ENCODE results near the gene PRPF38A.
"Not testable (repeated sequence)": the region's sequence is repeated elsewhere in the genome, so short reads cannot be mapped to it uniquely, and the experiment has no call there.

Gene PRPF38A

DNA sequence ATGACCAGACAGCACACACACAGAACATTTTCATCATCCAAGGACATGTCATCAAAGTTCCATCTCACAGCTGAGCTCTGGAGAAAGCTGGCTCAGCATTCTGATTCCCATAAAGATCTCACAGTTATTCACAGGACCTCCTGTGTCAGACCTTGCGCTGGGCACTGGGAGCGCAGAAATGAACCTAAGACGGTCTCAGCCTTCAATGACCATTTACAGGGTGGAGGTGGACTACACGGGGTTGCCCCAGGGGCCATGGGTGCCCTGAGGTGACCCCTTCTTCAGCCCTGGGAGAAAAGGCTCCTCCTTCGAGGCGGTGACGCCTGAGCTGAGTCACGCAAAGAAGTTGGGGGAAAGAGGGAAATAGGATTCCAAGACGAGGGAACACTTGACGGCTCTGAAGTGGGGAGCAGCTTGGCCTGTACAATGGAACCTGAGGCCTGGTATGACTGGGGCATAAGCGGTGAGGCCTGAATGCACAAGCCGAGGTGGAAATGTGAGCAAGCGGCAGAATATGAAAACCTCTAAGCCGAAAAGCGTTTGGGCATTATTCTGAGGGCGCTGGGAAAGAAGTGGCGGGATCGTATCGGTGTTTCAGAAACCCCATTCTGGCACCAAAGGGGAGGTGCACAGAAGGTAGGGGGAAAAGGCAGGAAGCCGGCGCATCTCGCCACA, 39.2 kb upstream of the PRPF38A start:
- H3K36me3 ChIP-seq (ENCODE audit: insufficient read depth, low read length) = peaks cover 34% of the 10 kb centered on the region
- no peaks in the 10 kb centered on the region for H3K27me3 ChIP-seq (ENCODE audit: insufficient read depth, low read length)
- H3K4me1 ChIP-seq (ENCODE audit: insufficient read depth, low read length) = peaks cover 8% of the 10 kb centered on the region
- H3K4me3 ChIP-seq (ENCODE audit: low read length) = peak overlapping the region; percentile 89
- H3K9me3 ChIP-seq (ENCODE audit: insufficient read depth, low read depth, low read length) = no peaks in the 10 kb centered on the region
- peak overlapping the region; percentile 82 for H3K9ac ChIP-seq (ENCODE audit: low read depth, low read length)
- 12% methylated on average over 22 of the region's 22 CpGs for WGBS
- H3K27ac ChIP-seq (ENCODE audit: low read depth, low read length) = peak overlapping the region; percentile 92

DNA sequence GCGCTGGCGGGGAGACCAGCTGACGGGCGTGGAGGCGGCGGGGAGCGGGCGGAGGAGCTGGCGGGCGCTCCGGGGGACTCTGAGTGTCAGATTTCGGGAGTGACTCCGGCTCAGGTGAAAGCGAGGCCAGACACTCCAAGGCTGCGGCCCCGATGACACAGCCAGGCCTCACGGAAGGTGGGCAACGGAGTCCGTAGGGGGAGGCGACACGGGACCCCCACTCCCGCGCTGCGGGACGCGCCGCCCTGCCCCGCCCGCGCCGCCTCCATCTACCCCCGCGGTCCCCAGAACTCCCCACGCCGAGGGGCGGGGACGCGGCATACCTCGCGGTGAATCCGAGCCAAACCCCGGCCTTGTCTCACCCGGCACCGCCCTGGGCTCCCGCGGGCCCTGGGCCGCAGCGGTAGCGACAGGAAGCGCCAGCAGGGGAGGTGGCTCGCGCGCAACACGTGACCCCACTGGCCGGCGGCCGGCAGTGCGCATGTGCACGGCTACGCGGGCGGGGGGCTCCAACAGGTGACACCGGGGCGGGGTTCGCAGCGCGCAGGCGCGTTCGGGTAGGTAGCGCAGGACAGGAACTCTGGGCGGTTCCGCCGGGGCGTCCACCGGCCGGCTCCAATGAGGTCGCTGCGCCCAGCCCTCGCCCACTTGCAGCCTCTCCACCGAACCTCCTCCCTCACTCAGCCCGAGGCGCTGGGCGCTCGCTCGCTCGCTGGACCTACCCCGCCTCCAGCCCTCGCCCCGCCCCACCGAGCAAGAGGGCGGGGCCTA, 38.5 kb upstream of the PRPF38A start, which contains the start of gene CC2D1B:
TSS of gene CC2D1B (minus strand) at position 460 of the 771 bp plus-strand sequence. CDS start 1,585 bp downstream, outside the sequence.
- Histone ChIP-seq H3K27ac (ENCODE audit: low read depth, low read length) (peak within 1 kb of the TSS; percentile 92), H3K4me3 (ENCODE audit: low read length) (peak within 1 kb of the TSS; percentile 89)
- under 1% methylated on average over 92 of the region's 92 CpGs for WGBS

DNA sequence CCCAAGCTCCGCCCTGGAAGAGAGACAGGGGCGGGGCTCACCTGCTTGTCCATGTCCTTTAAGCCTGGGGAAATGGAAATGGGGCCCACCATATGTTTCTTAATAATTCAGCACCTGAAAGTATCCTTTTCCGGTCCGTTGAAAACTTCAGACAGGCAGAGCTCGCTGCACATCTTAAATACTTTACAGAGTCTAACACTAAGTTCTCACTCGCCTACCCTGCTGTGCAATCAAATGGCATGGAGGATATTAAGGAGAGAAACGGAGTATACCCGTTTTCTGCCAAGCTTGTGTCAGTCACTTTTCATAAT, 37.9 kb upstream of the PRPF38A start:
- Histone ChIP-seq H3K9me3 (ENCODE audit: insufficient read depth, low read depth, low read length) (no peaks in the 10 kb centered on the region), H3K9ac (ENCODE audit: low read depth, low read length) (no peak overlapping the region), H3K4me3 (ENCODE audit: low read length) (peak overlapping the region; percentile 89), H3K27ac (ENCODE audit: low read depth, low read length) (peak overlapping the region; percentile 92; the same call in 1 of the 2 replicates), H3K4me1 (ENCODE audit: insufficient read depth, low read length) (peaks cover 8% of the 10 kb centered on the region), H3K36me3 (ENCODE audit: insufficient read depth, low read length) (peaks cover 23% of the 10 kb centered on the region), H3K27me3 (ENCODE audit: insufficient read depth, low read length) (no peaks in the 10 kb centered on the region)
- 42% methylated on average over 8 of the region's 8 CpGs for WGBS

More for the DNA sequence above, 38.5 kb upstream of the PRPF38A start, which contains the start of gene CC2D1B:
- Histone ChIP-seq H3K9me3 (ENCODE audit: insufficient read depth, low read depth, low read length) (no peaks in the 10 kb centered on the region), H3K27me3 (ENCODE audit: insufficient read depth, low read length) (no peaks in the 10 kb centered on the region), H3K4me1 (ENCODE audit: insufficient read depth, low read length) (peaks cover 8% of the 10 kb centered on the region), H3K9ac (ENCODE audit: low read depth, low read length) (peak within 1 kb of the TSS; percentile 82), H3K36me3 (ENCODE audit: insufficient read depth, low read length) (peaks cover 27% of the 10 kb centered on the region)

DNA sequence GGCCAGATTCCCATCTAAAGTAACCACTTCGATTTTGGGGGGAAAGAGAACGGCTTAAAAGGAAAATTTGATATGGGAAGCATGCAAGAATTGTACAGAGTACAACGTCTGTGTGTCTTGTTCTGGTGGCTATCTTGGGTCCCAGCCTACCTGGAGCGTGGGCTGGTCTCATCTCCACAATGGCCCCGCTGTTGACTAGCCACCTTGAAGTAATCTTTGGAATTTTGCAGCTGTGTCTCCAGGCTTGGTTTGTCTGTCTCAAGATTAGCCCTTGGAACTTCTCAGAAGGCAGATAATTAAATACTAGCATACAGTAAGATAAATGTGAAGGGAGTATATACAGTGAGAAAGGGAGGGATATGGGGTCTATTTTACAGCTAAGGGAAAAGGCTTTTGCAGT, 37.1 kb upstream of the PRPF38A start:
- no peak overlapping the region for H3K27ac ChIP-seq (ENCODE audit: low read depth, low read length)
- 92% methylated on average over 5 of the region's 5 CpGs for WGBS
- H3K4me3 ChIP-seq (ENCODE audit: low read length) = no peak overlapping the region
- peaks cover 8% of the 10 kb centered on the region for H3K4me1 ChIP-seq (ENCODE audit: insufficient read depth, low read length)
- H3K27me3 ChIP-seq (ENCODE audit: insufficient read depth, low read length) = no peaks in the 10 kb centered on the region
- no peaks in the 10 kb centered on the region for H3K9me3 ChIP-seq (ENCODE audit: insufficient read depth, low read depth, low read length)
- no peak overlapping the region for H3K9ac ChIP-seq (ENCODE audit: low read depth, low read length)
- H3K36me3 ChIP-seq (ENCODE audit: insufficient read depth, low read length) = peaks cover 21% of the 10 kb centered on the region

DNA sequence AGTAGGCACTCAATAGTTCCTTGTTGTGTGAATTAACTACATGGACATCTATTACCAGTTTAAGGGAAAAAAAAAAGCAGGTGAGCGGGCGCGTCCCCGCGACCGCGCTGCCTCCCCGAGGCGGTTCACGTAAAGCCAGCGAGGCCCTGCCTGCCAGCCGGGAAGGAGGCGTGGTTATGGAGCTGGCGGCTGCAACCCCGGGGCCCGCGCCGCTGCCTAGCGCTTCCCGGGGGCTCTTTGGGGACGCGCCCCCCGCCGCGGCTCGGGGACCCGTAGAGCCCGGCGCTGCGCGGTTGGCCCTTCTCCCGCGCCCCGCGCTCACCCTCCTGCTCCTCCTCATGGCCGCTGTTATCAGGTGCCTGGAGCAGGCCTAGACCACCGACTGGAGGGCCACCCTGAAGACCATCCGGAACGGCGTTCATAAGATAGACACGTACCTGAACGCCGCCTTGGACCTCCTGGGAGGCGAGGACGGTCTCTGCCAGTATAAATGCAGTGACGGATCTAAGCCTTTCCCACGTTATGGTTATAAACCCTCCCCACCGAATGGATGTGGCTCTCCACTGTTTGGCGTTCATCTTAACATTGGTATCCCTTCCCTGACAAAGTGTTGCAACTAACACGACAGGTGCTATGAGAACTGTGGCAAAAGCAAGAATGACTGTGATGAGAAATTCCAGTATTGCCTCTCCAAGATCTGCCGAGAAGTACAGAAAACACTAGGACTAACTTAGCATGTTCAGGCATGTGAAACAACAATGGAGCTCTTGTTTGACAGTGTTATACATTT, 35.8 kb upstream of the PRPF38A start:
- WGBS = 5% methylated on average over 51 of the region's 51 CpGs
- H3K4me3 ChIP-seq (ENCODE audit: low read length) = peak overlapping the region; percentile 58
- peak overlapping the region; percentile 50 for H3K9ac ChIP-seq (ENCODE audit: low read depth, low read length)
- peaks cover 8% of the 10 kb centered on the region for H3K4me1 ChIP-seq (ENCODE audit: insufficient read depth, low read length)
- no peak overlapping the region for H3K27ac ChIP-seq (ENCODE audit: low read depth, low read length)
- H3K27me3 ChIP-seq (ENCODE audit: insufficient read depth, low read length) = no peaks in the 10 kb centered on the region
- no peaks in the 10 kb centered on the region for H3K9me3 ChIP-seq (ENCODE audit: insufficient read depth, low read depth, low read length)
- peaks cover 24% of the 10 kb centered on the region for H3K36me3 ChIP-seq (ENCODE audit: insufficient read depth, low read length)

DNA sequence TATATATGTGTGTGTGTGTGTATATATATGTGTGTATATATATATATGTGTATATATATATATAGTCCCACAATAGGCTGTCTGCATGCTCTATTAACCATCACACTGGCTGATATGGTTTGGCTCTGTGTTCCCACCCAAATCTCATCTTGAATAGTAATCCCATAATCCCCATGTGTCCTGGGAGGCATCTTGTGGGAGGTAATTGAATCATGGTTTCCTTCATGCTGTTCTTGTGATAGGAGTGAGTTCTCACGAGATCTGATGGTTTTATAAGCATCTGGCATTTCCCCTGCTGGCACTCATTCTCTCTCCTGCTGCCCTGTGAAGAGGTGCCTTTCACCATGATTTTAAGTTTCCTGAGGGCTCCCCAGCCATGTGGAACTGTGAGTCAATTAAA, 34.6 kb upstream of the PRPF38A start:
- H3K36me3 ChIP-seq (ENCODE audit: insufficient read depth, low read length) = peaks cover 33% of the 10 kb centered on the region
- H3K9ac ChIP-seq (ENCODE audit: low read depth, low read length); H3K4me1 ChIP-seq (ENCODE audit: insufficient read depth, low read length); H3K27me3 ChIP-seq (ENCODE audit: insufficient read depth, low read length); H3K4me3 ChIP-seq (ENCODE audit: low read length); H3K9me3 ChIP-seq (ENCODE audit: insufficient read depth, low read depth, low read length); H3K27ac ChIP-seq (ENCODE audit: low read depth, low read length): not testable (repeated sequence)
- WGBS = 64% methylated on average over 1 of the region's 1 CpG

DNA sequence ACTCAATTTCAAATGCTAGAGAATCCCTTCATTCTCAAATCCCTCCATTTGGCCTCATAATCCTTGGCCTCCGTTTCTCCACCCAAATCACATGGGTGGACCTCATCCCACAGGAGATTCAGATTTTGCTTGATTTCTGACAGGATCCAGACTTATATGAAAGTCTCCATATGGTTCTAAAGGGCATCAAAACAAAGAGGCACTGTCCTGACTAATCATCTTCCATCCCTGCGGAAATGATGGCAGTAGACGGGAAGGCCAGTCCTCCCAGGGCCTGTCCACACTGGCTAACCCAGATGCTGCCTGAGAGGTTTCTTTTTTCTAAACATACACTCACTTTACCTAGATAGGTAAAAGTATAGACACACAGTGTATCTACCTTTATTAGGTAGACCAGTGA, 19.0 kb upstream of the PRPF38A start:
- WGBS = 93% methylated on average over 3 of the region's 3 CpGs
- Histone ChIP-seq H3K36me3 (ENCODE audit: insufficient read depth, low read length) (peaks cover 99% of the 10 kb centered on the region), H3K4me1 (ENCODE audit: insufficient read depth, low read length) (no peaks in the 10 kb centered on the region), H3K27me3 (ENCODE audit: insufficient read depth, low read length) (no peaks in the 10 kb centered on the region), H3K9me3 (ENCODE audit: insufficient read depth, low read depth, low read length) (no peaks in the 10 kb centered on the region), H3K27ac (ENCODE audit: low read depth, low read length) (no peak overlapping the region), H3K4me3 (ENCODE audit: low read length) (no peak overlapping the region), H3K9ac (ENCODE audit: low read depth, low read length) (no peak overlapping the region)

DNA sequence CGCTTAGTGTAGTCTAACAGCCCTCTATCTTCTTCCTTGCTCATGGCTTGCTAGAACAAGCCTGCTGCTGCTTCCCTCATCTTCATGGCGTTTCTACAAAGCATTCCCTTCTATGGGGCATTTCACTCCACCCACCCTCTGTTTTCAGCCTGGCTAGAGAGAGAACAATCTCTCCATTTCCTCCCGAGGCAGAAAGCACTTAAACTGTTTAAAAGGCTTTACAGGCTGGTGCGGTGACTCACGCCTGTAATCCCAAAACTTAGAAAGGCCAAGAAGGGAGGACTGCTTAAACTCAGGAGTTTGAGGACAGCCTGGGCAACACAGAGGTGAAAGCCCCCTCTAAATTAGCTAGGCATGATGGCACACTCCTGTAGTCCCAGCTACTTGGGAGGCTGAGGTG, 17.9 kb upstream of the PRPF38A start:
- Histone ChIP-seq H3K27me3 (ENCODE audit: insufficient read depth, low read length) (no peaks in the 10 kb centered on the region), H3K4me3 (ENCODE audit: low read length) (no peak overlapping the region), H3K9ac (ENCODE audit: low read depth, low read length) (no peak overlapping the region), H3K4me1 (ENCODE audit: insufficient read depth, low read length) (no peaks in the 10 kb centered on the region), H3K9me3 (ENCODE audit: insufficient read depth, low read depth, low read length) (no peaks in the 10 kb centered on the region), H3K27ac (ENCODE audit: low read depth, low read length) (no peak overlapping the region), H3K36me3 (ENCODE audit: insufficient read depth, low read length) (peaks cover 95% of the 10 kb centered on the region)
- WGBS = 90% methylated on average over 5 of the region's 5 CpGs

DNA sequence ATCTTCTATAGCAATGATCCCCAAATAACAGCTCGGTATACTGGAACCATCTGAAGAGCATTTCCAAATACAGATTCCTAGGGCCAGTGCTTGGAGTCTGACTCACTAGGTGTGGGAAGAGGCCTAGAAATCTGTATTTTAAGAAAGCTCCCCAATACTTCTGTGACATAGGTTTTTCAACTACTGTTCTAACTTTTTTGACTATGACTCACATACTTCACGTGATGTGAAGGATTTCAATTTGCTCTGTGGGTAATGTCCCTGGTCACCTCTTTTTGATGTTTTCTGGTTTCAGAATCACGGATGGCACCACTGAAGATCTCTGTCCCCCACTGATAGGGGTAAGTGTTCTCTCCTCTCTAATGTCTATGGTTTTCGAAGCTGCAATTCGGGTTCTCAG, 11.2 kb upstream of the PRPF38A start:
- Histone ChIP-seq H3K4me3 (ENCODE audit: low read length) (no peak overlapping the region), H3K9ac (ENCODE audit: low read depth, low read length) (no peak overlapping the region), H3K4me1 (ENCODE audit: insufficient read depth, low read length) (no peaks in the 10 kb centered on the region), H3K36me3 (ENCODE audit: insufficient read depth, low read length) (peaks cover 91% of the 10 kb centered on the region), H3K27me3 (ENCODE audit: insufficient read depth, low read length) (no peaks in the 10 kb centered on the region), H3K27ac (ENCODE audit: low read depth, low read length) (no peak overlapping the region), H3K9me3 (ENCODE audit: insufficient read depth, low read depth, low read length) (no peaks in the 10 kb centered on the region)
- WGBS = 95% methylated on average over 5 of the region's 5 CpGs

DNA sequence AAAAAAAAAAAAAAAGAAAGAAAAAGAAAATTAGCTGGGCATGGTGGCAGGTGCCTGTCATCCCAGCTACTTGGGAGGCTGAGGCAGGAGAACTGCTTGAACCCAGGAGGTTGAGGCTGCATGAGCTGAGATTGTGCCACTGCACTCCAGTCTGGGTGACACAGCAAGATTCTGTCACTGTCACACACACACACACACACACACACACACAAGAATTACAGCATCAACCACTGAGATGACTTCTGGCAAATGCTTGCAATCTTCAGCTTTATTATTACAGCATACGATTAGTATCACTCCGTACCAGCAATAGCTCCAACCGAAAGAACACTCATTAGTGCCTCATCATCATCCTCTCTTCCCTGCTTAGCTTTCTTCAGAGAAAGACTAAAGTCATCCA, 4.8 kb upstream of the PRPF38A start:
- 96% methylated on average over 3 of the region's 3 CpGs for WGBS
- H3K36me3 ChIP-seq (ENCODE audit: insufficient read depth, low read length) = peaks cover 68% of the 10 kb centered on the region

DNA sequence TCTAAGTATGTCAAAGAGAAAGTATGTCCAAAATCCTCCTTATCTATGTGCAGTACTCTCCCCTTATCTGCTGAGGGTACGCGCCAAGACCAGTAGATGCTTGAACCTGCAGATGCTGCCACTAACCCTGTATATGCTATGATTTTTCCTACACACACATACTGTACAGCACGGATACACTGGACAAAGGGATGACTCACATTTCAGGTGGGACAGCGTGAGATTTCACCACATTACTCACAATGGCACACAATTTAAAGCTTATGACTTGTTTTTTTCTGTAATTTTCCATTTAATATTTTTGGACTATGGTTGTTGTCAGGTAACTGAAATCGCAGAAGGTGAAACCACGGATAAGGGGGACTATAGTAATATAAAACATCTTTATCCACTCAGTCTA, 4.3 kb upstream of the PRPF38A start:
- Histone ChIP-seq H3K27me3 (ENCODE audit: insufficient read depth, low read length) (no peaks in the 10 kb centered on the region), H3K36me3 (ENCODE audit: insufficient read depth, low read length) (peaks cover 63% of the 10 kb centered on the region), H3K9me3 (ENCODE audit: insufficient read depth, low read depth, low read length) (no peaks in the 10 kb centered on the region), H3K27ac (ENCODE audit: low read depth, low read length) (no peak overlapping the region), H3K9ac (ENCODE audit: low read depth, low read length) (no peak overlapping the region), H3K4me3 (ENCODE audit: low read length) (no peak overlapping the region), H3K4me1 (ENCODE audit: insufficient read depth, low read length) (peaks cover 6% of the 10 kb centered on the region; the same call in 1 of the 2 replicates)
- WGBS = 91% methylated on average over 5 of the region's 6 CpGs

More for the DNA sequence above, 4.8 kb upstream of the PRPF38A start:
- no peak overlapping the region for H3K9ac ChIP-seq (ENCODE audit: low read depth, low read length)
- H3K27me3 ChIP-seq (ENCODE audit: insufficient read depth, low read length) = no peaks in the 10 kb centered on the region
- peaks cover 6% of the 10 kb centered on the region; the same call in 1 of the 2 replicates for H3K4me1 ChIP-seq (ENCODE audit: insufficient read depth, low read length)
- no peak overlapping the region for H3K4me3 ChIP-seq (ENCODE audit: low read length)
- H3K9me3 ChIP-seq (ENCODE audit: insufficient read depth, low read depth, low read length) = no peaks in the 10 kb centered on the region
- H3K27ac ChIP-seq (ENCODE audit: low read depth, low read length) = no peak overlapping the region

All from HUES64 (cell line).